H1 (cell line): ENCODE measurements around the gene THADA. TPM values are rescaled to one million over a fixed set of nuclear protein-coding genes. Genes with fewer than 3 reads are reported as not detected.

ENCODE experiments used
- CTCF ChIA-PET: fragments of 300-600 bp; sonication (Branson Sonifier 250); formaldehyde crosslinking; loops from one replicate; lab custom pipeline; 2021; ENCODE audit not compliant: partially characterized antibody; lab: Charles Lee
- POLR2A ChIA-PET: fragments of 300-600 bp; sonication (Branson Sonifier 250); formaldehyde crosslinking; loops from one replicate; lab custom pipeline; 2021; ENCODE audit warnings: inconsistent platforms; ENCODE audit not compliant: partially characterized antibody; lab: Charles Lee
- DNase-seq, 2 experiments: peaks; one replicate each; pipeline versions ENCODE4 v3.0.0 to v3.0.0-alpha.2; 2010 to 2022; ENCODE audit warnings: low spot score in 2 of 2, low read depth in 1 of 2, mixed read lengths in 1 of 2
- FAIRE-seq: peaks from 2 replicates; lab custom pipeline; 2011; peaks lifted over from hg19 to GRCh38; lab: Jason Lieb, UNC
- H2AFZ ChIP-seq: 2 replicates; pipeline ENCODE4 v1.8.1; 2012; ENCODE audit warnings: low read length, inconsistent platforms
- H2AK5ac ChIP-seq: 2 replicates; pipeline ENCODE4 v1.6.1; 2013; ENCODE audit warnings: low read depth, low read length
- H2BK120ac ChIP-seq: replicated peaks from 2 replicates; pipeline ENCODE3; 2013; ENCODE audit warnings: low read depth, low read length, inconsistent platforms
- H2BK12ac ChIP-seq: 2 replicates; pipeline ENCODE4 v1.6.1; 2013; ENCODE audit warnings: low read depth, low read length
- H2BK15ac ChIP-seq: 2 replicates; pipeline ENCODE4 v1.6.1; 2013; ENCODE audit warnings: low read length
- H2BK20ac ChIP-seq: 2 replicates; pipeline ENCODE4 v1.6.1; 2013; ENCODE audit warnings: low read length
- H2BK5ac ChIP-seq: 2 replicates; pipeline ENCODE4 v1.6.1; 2013; ENCODE audit warnings: low read depth, low read length
- H3K14ac ChIP-seq: 2 replicates; pipeline ENCODE4 v1.6.1; 2013; ENCODE audit warnings: inconsistent platforms; ENCODE audit not compliant: insufficient read length
- H3K18ac ChIP-seq: 2 replicates; pipeline ENCODE4 v1.6.1; 2013; ENCODE audit warnings: low read length; ENCODE audit errors: extremely low read depth
- H3K23ac ChIP-seq: 2 replicates; pipeline ENCODE4 v1.6.1; 2013; ENCODE audit warnings: inconsistent platforms; ENCODE audit not compliant: insufficient read length
- H3K23me2 ChIP-seq: 2 replicates; pipeline ENCODE4 v1.6.1; 2013; ENCODE audit warnings: low read depth, low read length
- H3K27ac ChIP-seq: 2 replicates; pipeline ENCODE4 v1.6.1; 2011; ENCODE audit warnings: low read depth, low read length, inconsistent platforms
- H3K27me3 ChIP-seq, 4 experiments: replicated peaks in 1 of 4; 1 replicate in 1 of 4; 2 replicates in 3 of 4; pipeline versions ENCODE4 v1.6.1 to v1.8.1; 2011 to 2013; ENCODE audit warnings: low read length in 3 of 4, mild to moderate bottlenecking in 3 of 4, inconsistent platforms in 2 of 4, mixed read lengths in 2 of 4, moderate library complexity in 1 of 4; ENCODE audit not compliant: control insufficient read depth in 3 of 4, insufficient read depth in 3 of 4; ENCODE audit errors: extremely low read depth in 1 of 4
- H3K36me3 ChIP-seq, 4 experiments: 2 replicates each; pipeline versions ENCODE4 v1.6.1 to v1.8.1; 2011 to 2013; ENCODE audit warnings: mild to moderate bottlenecking in 4 of 4, low read length in 3 of 4, moderate library complexity in 2 of 4, control low read depth in 1 of 4, inconsistent platforms in 1 of 4; ENCODE audit not compliant: insufficient read depth in 4 of 4, control insufficient read depth in 2 of 4
- H3K4ac ChIP-seq: replicated peaks from 2 replicates; pipeline ENCODE3; 2013; ENCODE audit warnings: low read length, low read depth, mixed read lengths, inconsistent platforms; ENCODE audit not compliant: insufficient read length
- H3K4me1 ChIP-seq, 4 experiments: replicated peaks in 1 of 4; 1 replicate in 1 of 4; 2 replicates in 3 of 4; pipeline versions ENCODE4 v1.6.1 to v1.8.1; 2011 to 2013; ENCODE audit warnings: low read length in 3 of 4, inconsistent platforms in 2 of 4, mixed read lengths in 1 of 4; ENCODE audit not compliant: insufficient read depth in 4 of 4, control insufficient read depth in 3 of 4
- H3K4me2 ChIP-seq, 2 experiments: 2 replicates each; pipeline versions ENCODE4 v1.6.1 to v1.8.1; 2011 to 2013; ENCODE audit warnings: low read depth in 2 of 2, low read length in 2 of 2, control low read depth in 1 of 2, inconsistent platforms in 1 of 2, mild to moderate bottlenecking in 1 of 2; ENCODE audit not compliant: insufficient read depth in 1 of 2
- H3K4me3 ChIP-seq, 4 experiments: fragments of 200-600, 300-600 bp in 1 of 4; sonication (generic), shearing (Covaris generic), sonication (Bioruptor Twin) in 1 of 4; 2 replicates each; pipeline versions ENCODE4 v1.5.1 to v1.8.1; 2011 to 2016; ENCODE audit warnings: low read length in 4 of 4, low read depth in 3 of 4, control low read depth in 2 of 4, inconsistent platforms in 2 of 4, mild to moderate bottlenecking in 2 of 4, mixed read lengths in 1 of 4, moderate library complexity in 1 of 4; ENCODE audit not compliant: insufficient read depth in 2 of 4; ENCODE audit errors: extremely low read depth in 1 of 4
- H3K56ac ChIP-seq: replicated peaks from 2 replicates; pipeline ENCODE3; 2013; ENCODE audit warnings: low read depth, mild to moderate bottlenecking, mixed read lengths, low read length, inconsistent platforms; ENCODE audit not compliant: insufficient read length
- H3K79me1 ChIP-seq: 2 replicates; pipeline ENCODE4 v1.6.1; 2013; ENCODE audit warnings: low read depth, low read length, control low read depth
- H3K79me2 ChIP-seq, 2 experiments: 2 replicates each; pipeline versions ENCODE4 v1.6.1 to v1.8.1; 2012 to 2013; ENCODE audit warnings: low read length in 2 of 2, mild to moderate bottlenecking in 2 of 2, inconsistent platforms in 1 of 2; ENCODE audit not compliant: insufficient read depth in 2 of 2, control insufficient read depth in 1 of 2
- H3K9ac ChIP-seq, 4 experiments: replicated peaks in 1 of 4; 1 replicate in 1 of 4; 2 replicates in 3 of 4; pipeline versions ENCODE4 v1.6.1 to v1.8.1; 2011 to 2013; ENCODE audit warnings: low read depth in 3 of 4, low read length in 3 of 4, control low read depth in 2 of 4, mild to moderate bottlenecking in 2 of 4, moderate library complexity in 2 of 4, inconsistent platforms in 1 of 4; ENCODE audit errors: extremely low read depth in 1 of 4
- H3K9me3 ChIP-seq, 2 experiments: 2 replicates each; pipeline versions ENCODE4 v1.6.1 to v1.8.1; 2012 to 2013; ENCODE audit warnings: mild to moderate bottlenecking in 2 of 2, moderate library complexity in 2 of 2, control low read depth in 1 of 2, inconsistent platforms in 1 of 2, low read depth in 1 of 2, low read length in 1 of 2, mixed read lengths in 1 of 2; ENCODE audit not compliant: insufficient read depth in 2 of 2
- H4K20me1 ChIP-seq, 2 experiments: replicated peaks in 1 of 2; 2 replicates each; pipeline versions ENCODE3 to v1.8.1; 2011 to 2013; ENCODE audit warnings: inconsistent platforms in 2 of 2, low read length in 2 of 2, mild to moderate bottlenecking in 1 of 2; ENCODE audit not compliant: insufficient read depth in 2 of 2, control insufficient read depth in 1 of 2
- H4K5ac ChIP-seq: 2 replicates; pipeline ENCODE4 v1.6.1; 2013; ENCODE audit warnings: low read length, low read depth, mixed read lengths, inconsistent platforms; ENCODE audit not compliant: insufficient read length
- H4K8ac ChIP-seq: 2 replicates; pipeline ENCODE4 v1.8.0; 2013; ENCODE audit warnings: mild to moderate bottlenecking, moderate library complexity, low read length, inconsistent platforms; ENCODE audit not compliant: insufficient read depth; ENCODE audit errors: extremely low read depth
- H4K91ac ChIP-seq: replicated peaks from 2 replicates; pipeline ENCODE3; 2013; ENCODE audit warnings: low read length, mixed read lengths, inconsistent platforms; ENCODE audit not compliant: insufficient read length
- FOSL1 ChIP-seq: IDR thresholded peaks from 2 replicates; pipeline ENCODE4 v1.6.1; 2011; ENCODE audit warnings: mild to moderate bottlenecking, low read depth, low read length, moderate library complexity; ENCODE audit not compliant: insufficient read depth
- PHF8 ChIP-seq: fragments of 200-600 bp; sonication (generic); conservative IDR thresholded peaks from 2 replicates; pipeline ENCODE4 v1.7.1; 2012; ENCODE audit warnings: low read depth, mild to moderate bottlenecking, inconsistent platforms, low read length, moderate library complexity
- SAP30 ChIP-seq: fragments of 300-600 bp; sonication (generic); IDR thresholded peaks from 2 replicates; pipeline ENCODE4 v1.7.1; 2012; ENCODE audit warnings: low read length, moderate library complexity, mild to moderate bottlenecking, inconsistent platforms; ENCODE audit not compliant: insufficient read depth, insufficient replicate concordance
- WGBS, 2 experiments: shearing (Covaris generic) in 1 of 2; methylation state at CpG; one replicate each; pipeline versions ENCODE4 v1.1.6 to v1.1.7; 2013 to 2015; ENCODE audit warnings: low lambda C conversion rate in 2 of 2, mixed read lengths in 2 of 2, inconsistent platforms in 1 of 2, low coverage in 1 of 2, missing lambda C conversion rate in 1 of 2; ENCODE audit not compliant: insufficient replicate concordance in 2 of 2, insufficient coverage in 1 of 2, insufficient read length in 1 of 2; ENCODE audit errors: extremely low coverage in 1 of 2, missing lambda C conversion rate in 1 of 2; 5-methylcytosine and 5-hydroxymethylcytosine counted together
- polyA plus RNA-seq, 7 experiments: library from polyadenylated mRNA; depleted of rRNA in 3 of 7; stranded (reverse) in 5 of 7; unstranded in 2 of 7; fragments of >200 nt in 5 of 7; fragments of 200-250 nt in 2 of 7; gene quantifications; 1 replicate in 5 of 7; 2 replicates in 1 of 7; 4 replicates in 1 of 7; pipeline versions ENCODE4 v1.2.1 to v1.2.3, GENCODE V29; 2011 to 2013; ENCODE audit warnings: missing spikeins in 2 of 7, mixed read lengths in 2 of 7
- total RNA-seq: library from RNA; stranded (reverse); fragmentation: NEBNext Ultra II Directional; extraction: Animal tissue kit (Norgen Biotek cat#: 25700); gene quantifications from 2 replicates; pipeline ENCODE4 v1.2.1, GENCODE V29; 2021

Gene THADA
- total and polyA plus RNA-seq, 2 of the 8 experiments (the other 6 are each of a cell fraction or from before 2014, with no cell fraction given): 22.4 to 26.8 TPM

- no peak overlapping the region for H2AK5ac ChIP-seq
- H4K5ac ChIP-seq: no peak overlapping the region
- no peak overlapping the region for H3K4me3 ChIP-seq
- DNase-seq (no peak), FAIRE-seq (no peak)
- no peak overlapping the region for H3K9ac ChIP-seq
- H3K4ac ChIP-seq: no peak overlapping the region
- ChIA-PET CTCF (interaction anchor here (0.7 to 8.8 kb wide), 10 partner anchors 7 to 83 kb away, joined by 3 to 65 read pairs (median 6); no protein-coding TSS in a partner anchor), POLR2A (interaction anchor here (4.9 kb wide), 1 partner anchor 10 kb away, joined by 30 read pairs; no protein-coding TSS in a partner anchor)
- TF ChIP-seq FOSL1: no peak
- TF ChIP-seq PHF8: no peak
- TF ChIP-seq SAP30: no peak
- H3K4me2 ChIP-seq: no peak overlapping the region
- H4K20me1 ChIP-seq: no peaks in the 10 kb centered on the region
- H4K8ac ChIP-seq: no peak overlapping the region; the same call in 1 of the 2 replicates
- H2BK15ac ChIP-seq: peak overlapping the region; percentile 92; the same call in 1 of the 2 replicates
- H3K4me1 ChIP-seq: peaks cover 0 to 12% (median 6%) of the 10 kb centered on the region in 4 experiments; a peak in 5 of 7 replicates
- H3K27me3 ChIP-seq: no peaks in the 10 kb centered on the region
- H3K79me1 ChIP-seq: no peaks in the 10 kb centered on the region
- no peaks in the 10 kb centered on the region for H3K79me2 ChIP-seq
- H3K36me3 ChIP-seq: no peaks in the 10 kb centered on the region
- no peak overlapping the region for H3K56ac ChIP-seq
- H3K18ac ChIP-seq: no peak overlapping the region; the same call in 1 of the 2 replicates
- WGBS, 2 experiments: 89% methylated on average over 6 of the region's 6 CpGs; no CpG with 5 or more reads in 1 of the 2 experiments
- H3K14ac ChIP-seq: no peak overlapping the region
- no peak overlapping the region for H2BK120ac ChIP-seq
- H2BK5ac ChIP-seq: no peak overlapping the region
- no peaks in the 10 kb centered on the region for H3K23me2 ChIP-seq
- H2BK12ac ChIP-seq: peak overlapping the region; percentile 95; the same call in 1 of the 2 replicates
- 0 out of 2 replicates have a peak overlapping the region, but pooled peaks have one; percentile 48 for H2BK20ac ChIP-seq
- H3K27ac ChIP-seq: no peak overlapping the region
- H4K91ac ChIP-seq: peak overlapping the region; percentile 81
- H3K23ac ChIP-seq: no peak overlapping the region
- no peaks in the 10 kb centered on the region for H3K9me3 ChIP-seq
- H2AFZ ChIP-seq: no peak overlapping the region
Observed at GRCh38 chr2:43210125-43210466, 385.7 kb downstream of the THADA start.
